Measurements from ENCODE around the gene MERTK. TPM values are rescaled to one million over a fixed set of nuclear protein-coding genes. Genes with fewer than 3 reads are reported as not detected.

Gene MERTK
- total and polyA plus RNA-seq, 7 donors = 0.73 to 4.2 (median 1.6) TPM

GRCh38 chr2:112001136-112001715 is 102.8 kb downstream of the MERTK start:
- intact Hi-C loops (cut with DNase I) = no loop called here

GRCh38 chr2:112001942-112002341 is 103.5 kb downstream of the MERTK start:
- Histone ChIP-seq H3K4me1 (no peaks in the 10 kb centered on the region), H3K27ac (no peak overlapping the region), H3K9me3 (no peaks in the 10 kb centered on the region), H3K36me3 (ENCODE audit: insufficient read depth in 1 of 2, low read depth in 1 of 2) (no peaks in the 10 kb centered on the region), H3K4me3 (no peak overlapping the region), H3K27me3 (ENCODE audit: insufficient read depth in 3 of 3, low read length in 2 of 3) (no peaks in the 10 kb centered on the region)
- intact Hi-C loops (cut with DNase I) = no loop called here
- TF ChIP-seq CTCF (IDR thresholded peaks at IDR 0.05) = no peak
- ATAC-seq = no peak
- DNase-seq = no peak

More at GRCh38 chr2:112001136-112001715, 102.8 kb downstream of the MERTK start:
- ATAC-seq = no peak
- H3K27me3 ChIP-seq (ENCODE audit: insufficient read depth in 3 of 3, low read length in 2 of 3) = no peaks in the 10 kb centered on the region
- no peaks in the 10 kb centered on the region for H3K9me3 ChIP-seq
- no peak for DNase-seq
- no peaks in the 10 kb centered on the region for H3K36me3 ChIP-seq (ENCODE audit: insufficient read depth in 1 of 2, low read depth in 1 of 2)
- H3K4me1 ChIP-seq = no peaks in the 10 kb centered on the region
- H3K4me3 ChIP-seq = no peak overlapping the region
- H3K27ac ChIP-seq = no peak overlapping the region
- WGBS, 3 donors = 50 to 54% (median 51%) methylated on average over 4 of the region's 4 CpGs
- TF ChIP-seq CTCF (IDR thresholded peaks at IDR 0.05) = no peak

- intact Hi-C loops (cut with DNase I) = no loop called here
- H3K27ac ChIP-seq = no peak overlapping the region
- H3K36me3 ChIP-seq (ENCODE audit: insufficient read depth in 1 of 2, low read depth in 1 of 2) = no peaks in the 10 kb centered on the region
- H3K27me3 ChIP-seq (ENCODE audit: insufficient read depth in 3 of 3, low read length in 2 of 3) = no peaks in the 10 kb centered on the region
- DNase-seq = no peak
- no peak for TF ChIP-seq CTCF (IDR thresholded peaks at IDR 0.05)
- no peaks in the 10 kb centered on the region for H3K9me3 ChIP-seq
- no peak overlapping the region for H3K4me3 ChIP-seq
- H3K4me1 ChIP-seq = no peaks in the 10 kb centered on the region
- no peak for ATAC-seq
- WGBS, 3 donors = 79 to 96% (median 96%) methylated on average over 5 of the region's 5 CpGs
Observed at GRCh38 chr2:112003576-112004252, 105.3 kb downstream of the MERTK start.

GRCh38 chr2:112004253-112004645 is 105.8 kb downstream of the MERTK start:
- WGBS, 3 donors = 68 to 78% (median 72%) methylated on average over 5 of the region's 5 CpGs
- Histone ChIP-seq H3K4me1 (no peaks in the 10 kb centered on the region), H3K27me3 (ENCODE audit: insufficient read depth in 3 of 3, low read length in 2 of 3) (no peaks in the 10 kb centered on the region), H3K9me3 (no peaks in the 10 kb centered on the region), H3K27ac (no peak overlapping the region), H3K4me3 (no peak overlapping the region), H3K36me3 (ENCODE audit: insufficient read depth in 1 of 2, low read depth in 1 of 2) (no peaks in the 10 kb centered on the region)
- no peak for TF ChIP-seq CTCF (IDR thresholded peaks at IDR 0.05)
- DNase-seq (peak; percentile 42 to 62), ATAC-seq (peak in 1 of 4 donors; percentile 37)
- intact Hi-C loops (cut with DNase I) = no loop called here

Measured in psoas muscle (tissue), 8 donors.